Activated T-cell treated with anti-CD3 and anti-CD28 coated beads, Interleukin-2, amount 50 U/mL, for 1 hour (primary cell): Measurements from ENCODE around the gene HOXA10.

Experiments used
- DNase-seq: peaks from one replicate; pipeline ENCODE4 v3.0.0-alpha.2; 2020

Gene HOXA10

GRCh38 chr7:27203365-27203953, 29.3 kb upstream of the HOXA10 start:
- no peak for DNase-seq

DNA sequence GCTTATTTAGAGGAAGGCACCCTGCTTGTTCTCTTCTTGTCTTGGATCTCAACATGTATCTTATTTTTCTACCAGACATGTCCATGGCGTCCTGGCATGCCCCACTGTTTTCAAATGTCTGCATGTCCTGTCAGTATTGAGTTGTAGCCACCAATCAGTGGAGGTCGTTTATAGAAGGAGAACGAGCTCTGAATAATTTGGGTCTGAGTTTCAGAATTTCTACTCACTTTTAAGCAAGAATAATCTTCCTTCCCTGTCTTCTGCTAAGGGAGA, 28.7 kb upstream of the HOXA10 start:
- no peak for DNase-seq

GRCh38 chr7:27202018-27202861, 28.1 kb upstream of the HOXA10 start:
- no peak for DNase-seq

GRCh38 chr7:27201580-27202017, 27.5 kb upstream of the HOXA10 start:
- no peak for DNase-seq

DNA sequence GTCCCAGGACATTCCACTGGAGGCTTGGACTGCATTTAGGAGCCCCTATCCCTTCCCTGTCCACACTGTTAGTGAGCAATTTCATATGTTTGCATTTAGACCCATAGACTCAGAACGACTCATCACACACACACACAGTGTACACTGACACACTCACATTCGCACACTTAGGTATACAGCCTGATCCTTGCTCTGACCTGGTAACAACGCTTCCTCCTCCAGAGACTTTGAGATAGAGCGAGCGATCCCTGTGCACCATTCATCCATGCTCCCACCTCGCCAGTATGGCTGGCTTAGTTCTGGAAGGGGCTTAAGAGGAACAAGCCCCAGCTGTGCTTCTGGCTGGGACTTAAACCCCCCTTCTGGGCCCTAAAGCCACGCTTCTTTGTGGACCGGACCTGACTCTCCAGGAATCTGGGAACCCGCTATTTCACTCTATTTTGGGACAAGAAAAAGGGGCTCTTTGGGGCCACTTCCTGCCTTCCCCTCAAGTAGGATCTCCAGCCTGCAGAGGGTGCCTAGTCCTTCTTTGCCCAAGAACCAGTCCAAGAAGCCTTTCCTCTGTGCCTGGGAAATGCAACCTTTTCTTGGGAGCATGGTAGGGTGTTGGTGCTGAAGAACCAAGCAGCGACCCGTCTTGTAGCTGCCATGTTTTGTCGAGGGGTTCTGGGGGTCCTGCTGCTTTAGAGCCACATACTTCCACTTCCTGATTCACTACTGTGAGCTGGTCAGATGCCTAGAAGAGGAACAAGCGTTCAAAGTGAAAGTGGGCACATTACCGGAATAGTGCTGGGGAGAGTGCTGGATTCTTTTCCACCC, 26.9 kb upstream of the HOXA10 start:
- DNase-seq, result peak; percentile 24

- peak; percentile 48 for DNase-seq
These were observed 26.0 kb upstream of the HOXA10 start, which contains the start of gene HOXA13 for GRCh38 chr7:27199849-27200760. Gene HOXA13, minus strand, starts transcription at chr7:27200091. Its CDS starts 14 bp downstream, at chr7:27200077.

DNA sequence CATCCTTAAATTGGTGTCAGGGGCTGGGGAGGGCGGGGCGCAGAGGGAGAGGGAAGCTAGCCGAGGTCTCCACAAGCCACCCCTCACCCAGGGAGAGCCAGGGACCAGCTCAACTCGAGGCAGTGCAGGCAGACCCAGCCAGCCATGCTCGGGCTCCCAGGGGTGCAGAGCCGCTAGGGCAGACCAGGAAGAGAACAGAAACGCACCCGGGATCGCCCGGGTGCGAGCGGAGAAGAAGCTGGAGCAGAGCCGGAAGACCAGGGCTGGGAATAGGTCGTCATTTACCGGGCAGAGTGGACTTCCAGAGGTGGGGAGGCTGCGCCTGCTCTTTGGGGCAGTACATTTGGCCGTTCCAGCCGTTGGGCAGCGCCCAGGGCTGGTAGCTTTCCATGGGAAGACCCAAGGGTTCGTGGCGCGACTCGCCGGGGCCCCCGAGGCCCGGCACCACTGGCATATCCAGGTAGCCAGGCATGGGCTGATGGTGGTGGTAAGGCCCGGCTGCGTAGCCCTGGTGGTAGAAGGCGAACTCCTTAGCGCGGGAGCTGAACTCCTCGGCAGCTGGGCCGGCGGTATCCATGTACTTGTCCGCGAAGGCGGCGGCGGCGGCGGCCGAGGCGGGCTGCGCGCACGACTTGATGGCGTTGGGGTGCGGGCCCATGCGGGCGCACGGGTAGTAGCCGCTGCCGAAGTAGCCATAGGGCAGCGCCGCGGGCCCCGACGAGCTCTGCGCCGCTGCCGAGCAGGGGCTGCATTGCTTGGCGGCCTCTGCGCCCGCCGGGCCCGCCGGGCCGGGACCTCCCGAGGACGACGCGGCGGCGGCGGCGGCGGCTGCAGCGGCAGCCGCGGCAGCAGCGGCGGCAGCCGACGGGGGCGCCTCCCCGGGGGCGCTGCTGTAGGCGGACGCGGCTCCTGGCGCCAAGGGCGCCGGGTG, 25.0 kb upstream of the HOXA10 start:
- no peak for DNase-seq

DNA sequence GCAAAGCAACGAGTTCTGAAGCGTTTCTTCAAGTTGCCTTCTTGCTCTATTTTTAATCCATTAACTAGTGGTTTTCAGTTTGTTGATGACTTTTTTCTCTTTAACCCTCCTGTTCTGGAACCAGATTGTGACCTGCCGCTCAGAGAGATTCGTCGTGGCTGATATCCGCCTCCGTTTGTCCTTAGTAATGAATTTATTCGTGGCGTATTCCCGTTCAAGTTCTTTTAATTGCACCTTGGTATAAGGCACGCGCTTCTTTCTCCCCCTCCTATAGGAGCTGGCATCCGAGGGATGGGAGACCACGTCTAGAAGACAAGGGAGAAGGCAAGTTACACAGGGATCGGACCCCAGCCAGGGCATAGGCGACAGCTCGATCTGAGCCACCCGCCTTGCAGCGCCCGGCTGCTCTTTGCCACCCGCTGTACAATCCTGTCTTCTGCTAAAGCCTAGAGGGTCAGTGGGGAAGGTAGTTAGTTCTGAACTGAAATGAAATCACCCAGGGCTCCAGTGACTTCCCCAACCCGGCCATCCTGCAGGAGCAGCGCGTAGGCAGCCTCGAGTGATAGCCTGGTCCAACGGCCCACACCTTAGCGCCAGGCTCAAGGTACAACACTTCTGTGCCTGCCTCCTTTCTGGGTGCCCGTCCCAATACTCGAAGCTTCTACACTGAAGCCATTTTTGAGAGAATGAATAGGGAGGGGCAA, 24.2 kb upstream of the HOXA10 start:
- no peak for DNase-seq

GRCh38 chr7:27197137-27198042, 23.3 kb upstream of the HOXA10 start:
- DNase-seq, result no peak

DNA sequence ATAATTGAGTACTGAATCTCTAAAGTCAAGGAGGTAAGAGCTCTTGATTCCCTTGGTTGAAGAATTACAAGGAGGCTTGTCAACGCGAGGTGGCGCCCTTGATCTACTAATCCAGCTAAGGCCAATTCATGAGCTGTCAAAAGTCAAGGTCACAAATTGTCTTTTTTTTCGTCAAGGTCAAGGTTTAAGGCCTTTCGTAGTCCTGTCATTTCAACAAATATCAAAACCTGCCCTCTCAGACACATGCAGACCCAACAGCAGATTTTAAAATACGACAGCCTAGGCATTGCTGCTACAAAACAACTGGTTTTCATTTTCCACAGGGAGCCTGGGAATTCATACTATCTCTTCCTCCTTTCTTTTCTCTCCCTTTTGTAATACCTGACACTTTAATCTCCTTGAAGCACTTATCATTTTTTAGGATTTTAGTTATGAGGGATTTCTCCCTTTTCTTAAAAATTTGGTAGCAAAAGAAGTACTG, 22.2 kb upstream of the HOXA10 start:
- peak; percentile 86 for DNase-seq

- no peak for DNase-seq
These were observed 20.7 kb upstream of the HOXA10 start for GRCh38 chr7:27194686-27195379.

DNA sequence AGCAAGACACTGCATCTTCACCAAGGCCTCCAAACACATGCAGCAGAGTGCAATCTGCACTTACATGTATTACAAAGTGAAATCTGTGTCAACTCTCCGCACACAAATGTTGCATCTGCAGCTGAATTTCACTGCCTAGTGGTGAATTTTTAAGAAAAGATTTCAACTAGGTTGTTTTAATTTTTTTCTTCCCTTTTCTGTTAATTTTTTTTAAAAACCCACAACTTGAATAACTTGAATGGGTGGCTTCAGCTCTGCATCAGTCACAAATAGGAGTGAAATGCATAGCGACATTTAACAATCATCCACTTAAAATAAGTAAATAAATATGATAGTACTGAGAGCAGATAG, 19.9 kb upstream of the HOXA10 start:
- no peak for DNase-seq

DNA sequence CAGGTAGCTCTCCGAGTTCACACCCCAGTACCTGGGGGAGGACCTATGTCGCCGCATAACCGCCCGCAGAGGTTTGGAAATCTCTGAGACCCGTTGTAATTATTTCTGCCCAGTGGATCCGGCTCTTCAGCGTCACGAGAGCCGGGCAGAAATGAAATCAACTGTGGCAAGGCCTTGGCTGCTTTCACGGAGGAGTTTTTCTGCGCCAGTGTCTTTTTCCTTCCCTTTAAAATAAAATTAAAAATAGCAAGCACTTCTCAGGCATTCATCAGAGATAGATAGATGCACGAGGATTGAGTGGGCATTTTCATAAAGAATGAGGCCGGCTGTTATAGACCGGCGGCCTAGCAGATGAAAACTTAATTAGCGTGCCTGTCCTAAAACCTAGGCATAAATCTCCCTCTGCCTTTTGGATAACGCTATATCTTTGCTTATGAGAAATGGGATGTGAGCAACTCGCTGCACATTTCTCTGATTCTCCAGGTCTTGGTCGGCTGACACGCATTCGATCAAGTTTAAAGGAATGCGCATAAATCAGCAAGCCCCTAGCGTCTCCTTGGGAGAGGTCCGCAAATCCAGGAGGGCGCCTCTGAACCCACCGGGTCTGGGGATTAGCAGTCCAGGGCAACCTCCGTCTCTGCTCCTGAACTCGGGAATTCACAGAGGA, 19.3 kb upstream of the HOXA10 start:
- DNase-seq, result peak; percentile 19

- peak; percentile 44 for DNase-seq
These were observed 18.6 kb upstream of the HOXA10 start for GRCh38 chr7:27192546-27193334.

DNA sequence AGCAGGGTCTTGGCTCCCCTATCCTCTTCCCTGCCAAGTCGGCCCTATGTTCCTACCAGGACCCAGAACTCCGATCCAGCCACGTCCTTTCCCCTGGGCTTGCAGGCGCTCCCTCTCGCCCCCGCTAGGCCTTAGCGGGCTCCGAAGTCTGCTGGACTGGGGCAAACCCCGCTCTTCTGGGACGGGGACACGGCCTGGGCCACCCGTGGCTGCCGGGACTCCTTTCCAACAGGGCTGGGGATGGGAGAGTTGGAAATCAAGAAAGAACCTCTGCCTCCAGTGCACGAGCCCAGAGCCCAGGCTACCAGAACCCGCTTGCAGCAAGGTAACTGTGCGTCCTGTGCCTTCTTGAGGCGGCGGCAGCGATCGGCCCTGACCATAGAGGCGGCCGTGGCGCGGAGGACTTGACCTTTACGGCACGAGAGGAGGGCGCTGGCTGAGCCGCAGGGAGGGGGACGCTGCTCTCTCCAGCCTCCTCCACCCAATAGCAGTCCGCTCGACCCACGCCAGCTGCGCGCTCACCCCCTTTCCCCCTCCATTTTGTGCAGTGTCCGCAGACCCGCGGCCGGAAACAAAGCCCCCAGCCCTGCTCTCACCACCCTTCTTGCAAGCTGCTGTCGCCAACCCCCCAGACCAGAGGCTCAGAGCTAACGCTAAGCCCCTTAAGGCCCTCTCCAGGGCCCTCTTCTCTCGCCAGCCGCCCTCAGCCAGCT, 17.9 kb upstream of the HOXA10 start:
- DNase-seq, result peak; percentile 29

DNA sequence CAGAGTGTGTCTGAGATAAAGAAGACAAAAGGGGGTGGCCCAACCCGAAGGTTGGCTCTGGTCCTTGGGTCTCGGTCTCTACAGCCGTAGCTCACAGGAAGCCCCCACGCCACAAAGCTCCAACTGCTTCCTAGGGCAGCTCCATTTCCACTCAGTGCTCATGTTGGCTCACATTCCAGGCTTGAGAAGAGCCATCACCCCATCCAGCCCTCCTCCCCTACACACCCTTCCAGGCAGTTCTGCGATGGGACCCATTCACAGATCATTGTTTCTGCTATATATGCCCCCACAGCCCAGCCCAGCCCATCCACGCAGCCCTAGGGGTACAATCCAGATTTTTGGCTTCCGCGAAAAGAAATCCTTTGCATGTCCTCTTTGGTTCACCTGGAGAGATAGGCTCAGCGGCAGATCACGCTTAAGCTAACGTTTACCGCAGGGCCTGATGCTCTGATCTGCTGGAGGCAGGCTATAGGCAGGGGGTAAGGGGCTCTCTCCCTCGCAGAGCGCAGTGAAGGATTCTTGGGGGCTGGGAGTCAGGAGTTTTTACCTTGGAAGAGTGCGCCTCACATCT, 17.1 kb upstream of the HOXA10 start:
- peak; percentile 20 for DNase-seq
